OCI-LY3 (cell line): ENCODE results near the gene XNDC1N.
A peak's percentile ranks its signal among the peaks of the same experiment; 100 is the strongest.

Experiments
- H2AFZ ChIP-seq: fragments of 200-600, 300-600 bp; shearing (Covaris generic); 2 replicates; pipeline ENCODE4 v1.6.0; 2014; ENCODE audit warnings: antibody characterized with exemption, low read depth, low read length
- H3K27ac ChIP-seq: fragments of 200-600, 300-600 bp; sonication (generic); 2 replicates; pipeline ENCODE4 v1.5.1; 2014; ENCODE audit warnings: mild to moderate bottlenecking, low read length, moderate library complexity, mixed read lengths
- H3K27me3 ChIP-seq: fragments of 200-600, 300-600 bp; sonication (generic); 2 replicates; pipeline ENCODE4 v1.6.1; 2014; ENCODE audit warnings: low read depth, low read length, mixed read lengths
- H3K36me3 ChIP-seq: fragments of 200-600, 300-600 bp; sonication (generic); replicated peaks from 2 replicates; pipeline ENCODE3; 2014; ENCODE audit warnings: low read depth, low read length, mixed read lengths
- H3K4me1 ChIP-seq: fragments of 300-600, 200-600 bp; sonication (generic); 2 replicates; pipeline ENCODE4 v1.6.1; 2014; ENCODE audit warnings: low read length, mixed read lengths
- H3K4me2 ChIP-seq: fragments of 200-600, 300-600 bp; sonication (generic); 2 replicates; pipeline ENCODE4 v1.6.1; 2014; ENCODE audit warnings: low read length, mixed read lengths
- H3K4me3 ChIP-seq: fragments of 300-600, 200-600 bp; sonication (generic); 2 replicates; pipeline ENCODE4 v1.5.1; 2014; ENCODE audit warnings: antibody characterized with exemption, mild to moderate bottlenecking, low read length, moderate library complexity
- H3K79me2 ChIP-seq: fragments of 300-600, 200-600 bp; shearing (Covaris generic); 2 replicates; pipeline ENCODE4 v1.6.1; 2014; ENCODE audit warnings: mild to moderate bottlenecking, low read length, mixed read lengths
- H3K9ac ChIP-seq: fragments of 300-600, 200-600 bp; shearing (Covaris generic); 2 replicates; pipeline ENCODE4 v1.6.0; 2014; ENCODE audit warnings: mild to moderate bottlenecking, low read length, moderate library complexity
- H3K9me3 ChIP-seq: fragments of 200-600, 300-600 bp; shearing (Covaris generic); 2 replicates; pipeline ENCODE4 v1.6.1; 2014; ENCODE audit warnings: low read length, mixed read lengths; ENCODE audit not compliant: insufficient read depth
- H4K20me1 ChIP-seq: fragments of 200-600, 300-600 bp; sonication (generic); 2 replicates; pipeline ENCODE4 v1.6.1; 2016; ENCODE audit warnings: low read length, mixed read lengths; ENCODE audit not compliant: insufficient read depth
- CTCF ChIP-seq: fragments of 200-600, 300-600 bp; sonication (generic); IDR thresholded peaks from 2 replicates; pipeline ENCODE4 v1.5.1; 2014; ENCODE audit warnings: antibody characterized with exemption, low read length, low read depth
- EZH2phosphoT487 ChIP-seq: fragments of 200-600 bp; shearing (Covaris generic); IDR thresholded peaks from 2 replicates; pipeline ENCODE4 v1.6.1; 2018; ENCODE audit warnings: antibody characterized with exemption, mixed run types, low read depth

Gene XNDC1N

GRCh38 chr11:71931245-71931602, 2.8 kb upstream of the XNDC1N start:
- H4K20me1 ChIP-seq, result peaks cover 17% of the 10 kb centered on the region; the same call in 1 of the 2 replicates
- H3K27me3 ChIP-seq, result no peaks in the 10 kb centered on the region
- H3K9ac ChIP-seq, result peak overlapping the region; percentile 39
- peaks cover 88% of the 10 kb centered on the region for H3K79me2 ChIP-seq
- H3K9me3 ChIP-seq, result no peaks in the 10 kb centered on the region
- H2AFZ ChIP-seq, result no peak overlapping the region
- H3K4me1 ChIP-seq, result peaks cover 58% of the 10 kb centered on the region
- H3K4me2 ChIP-seq, result peak overlapping the region; percentile 88
- H3K36me3 ChIP-seq, result peaks cover 6% of the 10 kb centered on the region
- TF ChIP-seq EZH2phosphoT487, result no peak
- TF ChIP-seq CTCF, result no peak
- H3K27ac ChIP-seq, result peak overlapping the region; percentile 74
- peak overlapping the region; percentile 84 for H3K4me3 ChIP-seq

GRCh38 chr11:71930556-71931244, 2.3 kb upstream of the XNDC1N start:
- Histone ChIP-seq H3K4me3 (peak overlapping the region; percentile 84), H3K4me1 (peaks cover 58% of the 10 kb centered on the region), H3K36me3 (peaks cover 7% of the 10 kb centered on the region)

GRCh38 chr11:71929491-71929890, 1.1 kb upstream of the XNDC1N start:
- Histone ChIP-seq H3K4me3 (peak overlapping the region; percentile 84), H3K4me2 (peak overlapping the region; percentile 88), H3K27ac (peak overlapping the region; percentile 74), H3K4me1 (peaks cover 54% of the 10 kb centered on the region), H3K36me3 (peaks cover 11% of the 10 kb centered on the region), H2AFZ (no peak overlapping the region), H3K9me3 (no peaks in the 10 kb centered on the region), H3K79me2 (peaks cover 71% of the 10 kb centered on the region), H3K9ac (peak overlapping the region; percentile 70), H3K27me3 (no peaks in the 10 kb centered on the region), H4K20me1 (peaks cover 11% of the 10 kb centered on the region; the same call in 1 of the 2 replicates)
- TF ChIP-seq CTCF (no peak), EZH2phosphoT487 (no peak)

More at GRCh38 chr11:71930556-71931244, 2.3 kb upstream of the XNDC1N start:
- peaks cover 83% of the 10 kb centered on the region for H3K79me2 ChIP-seq
- peak overlapping the region; percentile 74 for H3K27ac ChIP-seq
- H2AFZ ChIP-seq, result no peak overlapping the region
- peaks cover 17% of the 10 kb centered on the region; the same call in 1 of the 2 replicates for H4K20me1 ChIP-seq
- no peaks in the 10 kb centered on the region for H3K27me3 ChIP-seq
- no peaks in the 10 kb centered on the region for H3K9me3 ChIP-seq
- H3K9ac ChIP-seq, result peak overlapping the region; percentile 70
- TF ChIP-seq EZH2phosphoT487 (no peak), CTCF (no peak)
- H3K4me2 ChIP-seq, result peak overlapping the region; percentile 88

GRCh38 chr11:71928737-71929443, 496 bp upstream of the XNDC1N start, which contains the start of gene RNF121:
RNF121 (plus strand) TSS chr11:71929046; CDS start chr11:71929062, 16 bp downstream.
- Histone ChIP-seq H3K9me3 (no peaks in the 10 kb centered on the region), H4K20me1 (0 out of 2 replicates have a peak, but pooled peaks cover 9% of the 10 kb centered on the region), H3K9ac (peak within 1 kb of the TSS; percentile 70), H3K4me1 (peaks cover 48% of the 10 kb centered on the region), H3K36me3 (peaks cover 11% of the 10 kb centered on the region), H3K4me3 (peak within 1 kb of the TSS; percentile 84), H2AFZ (peak within 1 kb of the TSS; percentile 55), H3K27ac (peak within 1 kb of the TSS; percentile 74), H3K4me2 (peak within 1 kb of the TSS; percentile 88), H3K27me3 (no peaks in the 10 kb centered on the region), H3K79me2 (peaks cover 65% of the 10 kb centered on the region)
- TF ChIP-seq EZH2phosphoT487 (no peak), CTCF (no peak)
